Adrenal gland (tissue), 12 donors: ENCODE measurements around the gene SLC15A5. TPM values are rescaled to one million over a fixed set of nuclear protein-coding genes. Genes with fewer than 3 reads are reported as not detected.

Source experiments
- DNase-seq, 7 donors: peaks; one replicate each; pipeline ENCODE4 v3.0.0-alpha.2; 2019 to 2020
- H3K27ac ChIP-seq, 5 donors: fragments of 200-600 bp; sonication (generic) in 4 of 5; 1 replicate in 3 of 5; 2 replicates in 2 of 5; pipeline versions ENCODE4 v1.5.1 to v1.8.0; 2016 to 2020; ENCODE audit warnings: mild to moderate bottlenecking in 1 of 5
- H3K27me3 ChIP-seq: fragments of 200-600 bp; 2 replicates; pipeline ENCODE4 v1.8.0; 2021
- H3K36me3 ChIP-seq, 2 donors: fragments of 200-600 bp; replicated peaks in 1 of 2; 1 replicate in 1 of 2; 2 replicates in 1 of 2; pipeline versions ENCODE4 v1.5.1 to v1.8.0; 2018 to 2022
- H3K4me1 ChIP-seq, 2 donors: fragments of 200-600 bp; replicated peaks in 1 of 2; 1 replicate in 1 of 2; 2 replicates in 1 of 2; pipeline versions ENCODE4 v1.5.1 to v1.8.0; 2018 to 2021
- H3K4me3 ChIP-seq, 4 donors: fragments of 200-600 bp; sonication (generic) in 3 of 4; one replicate each; pipeline ENCODE4 v1.5.1; 2016 to 2018
- H3K9me3 ChIP-seq, 3 donors: fragments of 200-600 bp; sonication (generic) in 1 of 3; replicated peaks in 1 of 3; 1 replicate in 2 of 3; 2 replicates in 1 of 3; pipeline versions ENCODE4 v1.5.1 to v1.8.0; 2016 to 2021
- CTCF ChIP-seq, 6 experiments: fragments of 450-650 bp in 4 of 6; fragments of 200-600 bp in 2 of 6; sonication (generic) in 1 of 6; IDR thresholded peaks; 1 replicate in 5 of 6; 2 replicates in 1 of 6; pipeline versions ENCODE4 v1.5.1 to v1.8.0; 2016 to 2021; ENCODE audit warnings: antibody characterized with exemption in 6 of 6, mild to moderate bottlenecking in 2 of 6, moderate library complexity in 1 of 6
- POLR2A ChIP-seq, 2 donors: fragments of 450-650 bp; IDR thresholded peaks; one replicate each; pipeline ENCODE4 v1.6.1; 2017; ENCODE audit warnings: antibody characterized with exemption in 2 of 2, mild to moderate bottlenecking in 2 of 2, moderate library complexity in 1 of 2
- WGBS, 4 donors: extraction: QIAGEN DNeasy Blood & Tissue Kit in 2 of 4; methylation state at CpG; one replicate each; pipeline versions ENCODE4 v1.1.5 to v1.1.7; 2013 to 2017; 5-methylcytosine and 5-hydroxymethylcytosine counted together
- intact Hi-C, 2 donors: fragments of 100-400 bp; cut with DNase I; formaldehyde crosslinking; loops; one replicate each; pipeline versions ENCODE4 v1.14.1 to v1.15.0; 2022 to 2023
- polyA plus RNA-seq, 3 donors: library from polyadenylated mRNA; stranded (reverse); fragments of 200-250 nt in 2 of 3; fragments of 350-450 nt in 1 of 3; fragmentation: Illumina TruSeq in 1 of 3; extraction: RNeasy Lipid Tissue Mini Kit (QIAGEN cat#74804) in 1 of 3; gene quantifications; one replicate each; pipeline ENCODE4 v1.2.3, GENCODE V29; 2013 to 2014
- total RNA-seq, 9 donors: library from RNA; depleted of rRNA in 4 of 9; stranded (reverse); fragments of >200 nt in 4 of 9; fragments of 120-200 nt in 1 of 9; fragmentation: NEBNext Ultra II Directional in 1 of 9; extraction: Animal tissue kit (Norgen Biotek cat#: 25700) in 1 of 9; gene quantifications; one replicate each; pipeline versions ENCODE4 v1.1.0 to v1.2.4, GENCODE V29; 2013 to 2023
- donor health status: healthy with polysubstance abuse.
- donor health status: Bipolar disorder and iron deficiency.
- donor health status: DM: yes; HTN: yes; CAD: no.
- donor health status: DM: no; HTN: no; CAD: no.
- donor health status: DM: no; HTN: no; CAD: no.
- donor health status: DM: yes; HTN: yes; CAD: no.

Gene SLC15A5
- total and polyA plus RNA-seq, 12 donors: not detected

GRCh38 chr12:16303939-16304338 lies 26.5 kb upstream of the SLC15A5 start:
- no peaks in the 10 kb centered on the region for H3K27me3 ChIP-seq

GRCh38 chr12:16300736-16301135 lies 23.3 kb upstream of the SLC15A5 start:
- no peaks in the 10 kb centered on the region for H3K27me3 ChIP-seq
- intact Hi-C loops: no loop called here
- H3K27ac ChIP-seq: no peak overlapping the region
- whole genome bisulfite sequencing, 4 donors: 84 to 94% (median 91%) methylated on average over 7 of the region's 7 CpGs
- H3K36me3 ChIP-seq: no peaks in the 10 kb centered on the region
- H3K9me3 ChIP-seq: peaks cover 0 to 4% (median 0%) of the 10 kb centered on the region in 3 donors
- no peak overlapping the region for H3K4me3 ChIP-seq
- no peak for DNase-seq
- H3K4me1 ChIP-seq: no peaks in the 10 kb centered on the region
- TF ChIP-seq POLR2A (IDR thresholded peaks at IDR 0.05) (no peak), CTCF (IDR thresholded peaks at IDR 0.05) (no peak)

More at GRCh38 chr12:16303939-16304338, 26.5 kb upstream of the SLC15A5 start:
- Histone ChIP-seq H3K9me3 (peaks cover 0 to 4% (median 0%) of the 10 kb centered on the region in 3 donors), H3K4me1 (no peaks in the 10 kb centered on the region), H3K27ac (no peak overlapping the region), H3K4me3 (no peak overlapping the region), H3K36me3 (no peaks in the 10 kb centered on the region)
- WGBS, 4 donors: 48 to 66% (median 59%) methylated on average over 2 of the region's 2 CpGs
- DNase-seq: no peak
- intact Hi-C loops: no loop called here
- TF ChIP-seq CTCF (IDR thresholded peaks at IDR 0.05) (no peak), POLR2A (IDR thresholded peaks at IDR 0.05) (no peak)

- intact Hi-C loops: no loop called here
- Histone ChIP-seq H3K36me3 (no peaks in the 10 kb centered on the region), H3K27me3 (no peaks in the 10 kb centered on the region), H3K4me1 (no peaks in the 10 kb centered on the region), H3K9me3 (peaks cover 0 to 4% (median 0%) of the 10 kb centered on the region in 3 donors), H3K4me3 (no peak overlapping the region), H3K27ac (no peak overlapping the region)
- no peak for DNase-seq
- TF ChIP-seq CTCF (IDR thresholded peaks at IDR 0.05) (no peak), POLR2A (IDR thresholded peaks at IDR 0.05) (no peak)
- 31 to 68% (median 42%) methylated on average over 1 of the region's 1 CpG for WGBS, 4 donors
Measured at GRCh38 chr12:16300122-16300521, 22.6 kb upstream of the SLC15A5 start.

- DNase-seq: no peak
- TF ChIP-seq POLR2A (IDR thresholded peaks at IDR 0.05) (no peak), CTCF (IDR thresholded peaks at IDR 0.05) (no peak)
- H3K4me3 ChIP-seq: no peak overlapping the region
- H3K27ac ChIP-seq: no peak overlapping the region
- intact Hi-C loops: no loop called here
- no peaks in the 10 kb centered on the region for H3K27me3 ChIP-seq
- H3K36me3 ChIP-seq: no peaks in the 10 kb centered on the region
- peaks cover 0 to 4% (median 0%) of the 10 kb centered on the region in 3 donors for H3K9me3 ChIP-seq
- no peaks in the 10 kb centered on the region for H3K4me1 ChIP-seq
- WGBS, 4 donors: 58 to 71% (median 68%) methylated on average over 2 of the region's 2 CpGs
Measured at GRCh38 chr12:16299403-16299802, 21.9 kb upstream of the SLC15A5 start.
